ENCODE results near the gene DOK7. TPM values are rescaled to one million over a fixed set of nuclear protein-coding genes. Genes with fewer than 3 reads are reported as not detected.

Gene DOK7
- total and polyA plus RNA-seq, 4 donors, result 0.13 to 0.84 (median 0.46) TPM

DNA sequence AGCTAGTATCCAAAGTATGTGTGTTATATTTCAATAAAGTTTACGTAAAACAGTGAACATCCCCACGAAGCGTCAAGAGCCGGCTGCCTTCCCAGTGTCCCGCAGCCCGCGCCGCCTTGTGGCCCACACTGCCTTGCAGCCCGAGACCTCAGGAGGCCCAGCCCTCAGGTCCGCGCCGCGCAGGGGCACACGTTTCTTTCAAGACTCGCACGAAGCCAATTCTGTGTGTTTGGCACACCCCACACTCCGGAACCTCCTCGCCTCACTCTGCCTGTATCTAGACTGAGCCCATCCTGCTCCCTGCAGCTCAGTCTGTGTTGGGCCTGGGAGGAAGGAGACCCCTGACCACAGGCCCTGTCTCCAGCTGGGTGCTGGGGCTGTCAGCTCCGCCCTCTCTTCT is 63.4 kb downstream of the DOK7 start:
- Histone ChIP-seq H3K4me1 (ENCODE audit: control insufficient read depth in 4 of 4, insufficient read depth in 4 of 4, low read length in 3 of 4) (peaks cover 7 to 19% (median 9%) of the 10 kb centered on the region in 4 donors), H3K36me3 (ENCODE audit: control insufficient read depth in 4 of 4, insufficient read depth in 3 of 4, low read depth in 1 of 4, low read length in 3 of 4) (peaks cover 5 to 38% (median 11%) of the 10 kb centered on the region in 4 donors), H3K9me3 (ENCODE audit: control insufficient read depth in 4 of 4, low read length in 3 of 4) (no peaks in the 10 kb centered on the region), H3K27ac (ENCODE audit: low read depth in 1 of 2, low read length in 2 of 2) (no peak overlapping the region), H3K4me3 (ENCODE audit: low read depth in 1 of 3, low read length in 3 of 3) (no peak overlapping the region), H3K9ac (ENCODE audit: low read depth in 1 of 2, low read length in 2 of 2) (no peak overlapping the region), H3K27me3 (ENCODE audit: control insufficient read depth in 4 of 4, insufficient read depth in 4 of 4, low read length in 3 of 4) (no peaks in the 10 kb centered on the region)
- TF ChIP-seq ATF3 (IDR thresholded peaks at IDR 0.05) (no peak), GABPA (IDR thresholded peaks at IDR 0.05 in 1 of 2, conservative IDR thresholded peaks at IDR 0.05 in 1 of 2) (no peak), SP1 (IDR thresholded peaks at IDR 0.05) (no peak), RAD21 (IDR thresholded peaks at IDR 0.05) (no peak), HNF4G (IDR thresholded peaks at IDR 0.05) (no peak), FOXA2 (IDR thresholded peaks at IDR 0.05) (no peak), RXRA (IDR thresholded peaks at IDR 0.05) (no peak), HNF4A (conservative IDR thresholded peaks at IDR 0.05) (no peak), JUND (IDR thresholded peaks at IDR 0.05) (no peak), TAF1 (conservative IDR thresholded peaks at IDR 0.05) (no peak), CTCF (IDR thresholded peaks at IDR 0.05; ENCODE audit: low read depth, low read length, missing input control) (no peak), NR2F2 (IDR thresholded peaks at IDR 0.05) (no peak), REST (IDR thresholded peaks at IDR 0.05) (no peak), FOXA1 (IDR thresholded peaks at IDR 0.05) (no peak), YY1 (IDR thresholded peaks at IDR 0.05) (no peak), EGR1 (IDR thresholded peaks at IDR 0.05; ENCODE audit: low read depth in 2 of 2) (no peak)
- TF ChIP-seq, protein P1, sequence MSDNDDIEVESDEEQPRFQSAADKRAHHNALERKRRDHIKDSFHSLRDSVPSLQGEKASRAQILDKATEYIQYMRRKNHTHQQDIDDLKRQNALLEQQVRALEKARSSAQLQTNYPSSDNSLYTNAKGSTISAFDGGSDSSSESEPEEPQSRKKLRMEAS (IDR thresholded peaks at IDR 0.05), result no peak
- TF ChIP-seq, protein P2, sequence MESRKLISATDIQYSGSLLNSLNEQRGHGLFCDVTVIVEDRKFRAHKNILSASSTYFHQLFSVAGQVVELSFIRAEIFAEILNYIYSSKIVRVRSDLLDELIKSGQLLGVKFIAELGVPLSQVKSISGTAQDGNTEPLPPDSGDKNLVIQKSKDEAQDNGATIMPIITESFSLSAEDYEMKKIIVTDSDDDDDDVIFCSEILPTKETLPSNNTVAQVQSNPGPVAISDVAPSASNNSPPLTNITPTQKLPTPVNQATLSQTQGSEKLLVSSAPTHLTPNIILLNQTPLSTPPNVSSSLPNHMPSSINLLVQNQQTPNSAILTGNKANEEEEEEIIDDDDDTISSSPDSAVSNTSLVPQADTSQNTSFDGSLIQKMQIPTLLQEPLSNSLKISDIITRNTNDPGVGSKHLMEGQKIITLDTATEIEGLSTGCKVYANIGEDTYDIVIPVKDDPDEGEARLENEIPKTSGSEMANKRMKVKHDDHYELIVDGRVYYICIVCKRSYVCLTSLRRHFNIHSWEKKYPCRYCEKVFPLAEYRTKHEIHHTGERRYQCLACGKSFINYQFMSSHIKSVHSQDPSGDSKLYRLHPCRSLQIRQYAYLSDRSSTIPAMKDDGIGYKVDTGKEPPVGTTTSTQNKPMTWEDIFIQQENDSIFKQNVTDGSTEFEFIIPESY (IDR thresholded peaks at IDR 0.05), result no peak
- no peak for DNase-seq (ENCODE audit: low spot score)
- 97% methylated on average over 19 of the region's 19 CpGs for WGBS
